Small intestine (tissue), 7 donors: Measurements from ENCODE around the gene PRDM11. TPM values are rescaled to one million over a fixed set of nuclear protein-coding genes. Genes with fewer than 3 reads are reported as not detected.

ENCODE experiments used
- DNase-seq, 2 donors: peaks; one replicate each; pipeline versions ENCODE4 v3.0.0 to v3.0.0-alpha.2; 2013
- FAIRE-seq: peaks from 2 replicates; lab custom pipeline; 2012; peaks lifted over from hg19 to GRCh38; lab: Jason Lieb, UNC
- H3K27ac ChIP-seq, 3 donors: one replicate each; pipeline ENCODE4 v1.5.1; 2013; ENCODE audit warnings: low read length in 2 of 3, mild to moderate bottlenecking in 2 of 3, control low read depth in 1 of 3, inconsistent platforms in 1 of 3, low read depth in 1 of 3, moderate library complexity in 1 of 3
- H3K27me3 ChIP-seq, 3 donors: one replicate each; pipeline ENCODE4 v1.6.1; 2013; ENCODE audit warnings: low read length in 3 of 3, inconsistent platforms in 1 of 3; ENCODE audit not compliant: control insufficient read depth in 3 of 3, insufficient read depth in 3 of 3
- H3K36me3 ChIP-seq, 3 donors: one replicate each; pipeline ENCODE4 v1.6.1; 2013; ENCODE audit warnings: low read length in 3 of 3, inconsistent platforms in 1 of 3, low read depth in 1 of 3, mild to moderate bottlenecking in 1 of 3, moderate library complexity in 1 of 3; ENCODE audit not compliant: control insufficient read depth in 3 of 3, insufficient read depth in 2 of 3
- H3K4me1 ChIP-seq, 3 donors: one replicate each; pipeline ENCODE4 v1.6.1; 2013; ENCODE audit warnings: low read length in 2 of 3, inconsistent platforms in 1 of 3, low read depth in 1 of 3, mild to moderate bottlenecking in 1 of 3, moderate library complexity in 1 of 3; ENCODE audit not compliant: control insufficient read depth in 3 of 3, insufficient read depth in 2 of 3
- H3K4me3 ChIP-seq, 3 donors: one replicate each; pipeline ENCODE4 v1.5.1; 2013; ENCODE audit warnings: low read length in 3 of 3, control low read depth in 1 of 3, inconsistent platforms in 1 of 3, low read depth in 1 of 3, mild to moderate bottlenecking in 1 of 3, moderate library complexity in 1 of 3
- H3K9me3 ChIP-seq, 2 donors: one replicate each; pipeline ENCODE4 v1.6.1; 2013; ENCODE audit warnings: low read depth in 1 of 2, low read length in 1 of 2; ENCODE audit not compliant: control insufficient read depth in 2 of 2, insufficient read depth in 1 of 2
- WGBS, 3 donors: extraction: QIAGEN DNeasy Blood & Tissue Kit; methylation state at CpG; one replicate each; pipeline ENCODE4 v1.1.7; 2013; 5-methylcytosine and 5-hydroxymethylcytosine counted together
- polyA plus RNA-seq, 4 donors: library from polyadenylated mRNA; stranded (reverse) in 3 of 4; unstranded in 1 of 4; fragments of 200-250 nt in 3 of 4; fragments of 120-200 nt in 1 of 4; gene quantifications; one replicate each; pipeline versions ENCODE4 v1.2.1 to v1.2.3, GENCODE V29; 2013
- donor health status: healthy with polysubstance abuse.
- donor health status: control.
- donor health status: control.
- donor health status: Bipolar disorder and iron deficiency.
- donor health status: healthy.

PRDM11 gene
- polyA plus RNA-seq, 4 donors, result 0.45 to 20.4 (median 3.2) TPM

GRCh38 chr11:45163956-45164575 is 17.6 kb downstream of the PRDM11 start:
- DNase-seq, result no peak
- Histone ChIP-seq H3K4me1 (peaks cover 0 to 10% (median 0%) of the 10 kb centered on the region in 3 donors), H3K27ac (no peak overlapping the region), H3K36me3 (peaks cover 0 to 53% (median 0%) of the 10 kb centered on the region in 3 donors), H3K9me3 (no peaks in the 10 kb centered on the region), H3K27me3 (no peaks in the 10 kb centered on the region), H3K4me3 (no peak overlapping the region)
- WGBS, 3 donors, result 69 to 82% (median 81%) methylated on average over 15 of the region's 15 CpGs
- FAIRE-seq, result no peak

GRCh38 chr11:45165386-45165785 is 18.9 kb downstream of the PRDM11 start:
- no peak for DNase-seq

GRCh38 chr11:45165806-45166603 is 19.6 kb downstream of the PRDM11 start:
- FAIRE-seq, result no peak
- H3K4me3 ChIP-seq, result no peak overlapping the region
- WGBS, 3 donors, result 89 to 94% (median 93%) methylated on average over 5 of the region's 5 CpGs
- H3K9me3 ChIP-seq, result no peaks in the 10 kb centered on the region
- H3K4me1 ChIP-seq, result no peaks in the 10 kb centered on the region
- no peak overlapping the region for H3K27ac ChIP-seq
- H3K27me3 ChIP-seq, result no peaks in the 10 kb centered on the region
- no peak for DNase-seq
- peaks cover 0 to 48% (median 0%) of the 10 kb centered on the region in 3 donors for H3K36me3 ChIP-seq

More at GRCh38 chr11:45165386-45165785, 18.9 kb downstream of the PRDM11 start:
- Histone ChIP-seq H3K9me3 (no peaks in the 10 kb centered on the region), H3K36me3 (peaks cover 0 to 51% (median 0%) of the 10 kb centered on the region in 3 donors), H3K4me3 (no peak overlapping the region), H3K27ac (no peak overlapping the region), H3K27me3 (no peaks in the 10 kb centered on the region), H3K4me1 (no peaks in the 10 kb centered on the region)
- WGBS, 3 donors, result 90 to 93% (median 92%) methylated on average over 9 of the region's 9 CpGs
- FAIRE-seq, result no peak

GRCh38 chr11:45166604-45166897 is 20.1 kb downstream of the PRDM11 start:
- FAIRE-seq (no peak), DNase-seq (no peak)
- no peaks in the 10 kb centered on the region for H3K27me3 ChIP-seq
- H3K9me3 ChIP-seq, result no peaks in the 10 kb centered on the region
- H3K36me3 ChIP-seq, result peaks cover 0 to 43% (median 0%) of the 10 kb centered on the region in 3 donors
- H3K4me1 ChIP-seq, result no peaks in the 10 kb centered on the region
- WGBS, 3 donors, result 46 to 64% (median 55%) methylated on average over 4 of the region's 4 CpGs
- no peak overlapping the region for H3K4me3 ChIP-seq
- H3K27ac ChIP-seq, result no peak overlapping the region

GRCh38 chr11:45167283-45167682 is 20.8 kb downstream of the PRDM11 start:
- WGBS, 3 donors, result 82 to 91% (median 88%) methylated on average over 2 of the region's 2 CpGs
- Histone ChIP-seq H3K27me3 (no peaks in the 10 kb centered on the region), H3K9me3 (no peaks in the 10 kb centered on the region), H3K27ac (no peak overlapping the region), H3K4me1 (peaks cover 0 to 1% (median 0%) of the 10 kb centered on the region in 3 donors), H3K4me3 (no peak overlapping the region), H3K36me3 (peaks cover 0 to 38% (median 0%) of the 10 kb centered on the region in 3 donors)
- no peak for DNase-seq
- FAIRE-seq, result no peak

- Histone ChIP-seq H3K36me3 (peaks cover 0 to 32% (median 0%) of the 10 kb centered on the region in 3 donors), H3K27ac (no peak overlapping the region), H3K27me3 (no peaks in the 10 kb centered on the region), H3K4me3 (no peak overlapping the region), H3K9me3 (no peaks in the 10 kb centered on the region), H3K4me1 (peaks cover 0 to 13% (median 1%) of the 10 kb centered on the region in 3 donors)
- DNase-seq (no peak), FAIRE-seq (no peak)
- 65 to 77% (median 70%) methylated on average over 10 of the region's 10 CpGs for WGBS, 3 donors
Measured at GRCh38 chr11:45168366-45169130, 22.1 kb downstream of the PRDM11 start.

- Histone ChIP-seq H3K27ac (no peak overlapping the region), H3K27me3 (no peaks in the 10 kb centered on the region), H3K4me3 (no peak overlapping the region), H3K9me3 (no peaks in the 10 kb centered on the region), H3K36me3 (peaks cover 0 to 23% (median 0%) of the 10 kb centered on the region in 3 donors), H3K4me1 (peaks cover 0 to 18% (median 2%) of the 10 kb centered on the region in 3 donors)
- WGBS, 3 donors, result 56 to 68% (median 57%) methylated on average over 3 of the region's 3 CpGs
- DNase-seq, result no peak
- no peak for FAIRE-seq
Measured at GRCh38 chr11:45169310-45170072, 23.1 kb downstream of the PRDM11 start.

- peaks cover 0 to 18% (median 2%) of the 10 kb centered on the region in 3 donors for H3K4me1 ChIP-seq
- H3K27ac ChIP-seq, result no peak overlapping the region
- peaks cover 0 to 15% (median 0%) of the 10 kb centered on the region in 3 donors for H3K36me3 ChIP-seq
- 80 to 96% (median 86%) methylated on average over 2 of the region's 2 CpGs for WGBS, 3 donors
- H3K4me3 ChIP-seq, result no peak overlapping the region
- H3K27me3 ChIP-seq, result no peaks in the 10 kb centered on the region
- FAIRE-seq, result no peak
- no peaks in the 10 kb centered on the region for H3K9me3 ChIP-seq
- no peak for DNase-seq
Measured at GRCh38 chr11:45170484-45170883, 24.0 kb downstream of the PRDM11 start.
